HL-60 (cell line): ENCODE data around the gene UBAP2L.

Experiments
- POLR2AphosphoS5 ChIP-seq: IDR thresholded peaks from 2 replicates; pipeline ENCODE4 v1.6.1; 2012; ENCODE audit warnings: low read depth
- SPI1 ChIP-seq: IDR thresholded peaks from 2 replicates; pipeline ENCODE4 v1.6.1; 2012; ENCODE audit warnings: low read depth, mild to moderate bottlenecking, borderline replicate concordance
- TF ChIP-seq, protein P1 (sequence below): IDR thresholded peaks from one replicate; pipeline ENCODE4 v1.5.1; 2011; ENCODE audit warnings: low read length, control low read depth, inconsistent platforms; ENCODE audit not compliant: insufficient read depth
- TF ChIP-seq, protein P2 (sequence below): IDR thresholded peaks from 2 replicates; pipeline ENCODE4 v1.6.1; 2012; ENCODE audit warnings: low read depth; ENCODE audit not compliant: insufficient replicate concordance

DNA sequence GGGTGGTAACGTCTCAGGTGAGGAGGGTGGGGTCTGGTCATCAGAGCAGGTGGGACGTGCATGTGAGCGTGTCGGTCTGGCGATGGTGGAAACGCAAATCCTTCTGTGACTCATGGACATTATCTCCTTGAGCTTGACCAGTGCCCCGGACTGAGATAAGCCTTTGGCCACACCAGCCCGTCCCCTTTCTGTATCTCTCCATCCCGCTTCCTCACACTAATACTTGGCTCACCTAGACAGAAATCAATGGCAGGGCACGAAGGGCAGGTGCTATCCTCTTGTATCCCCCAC lies 92.3 kb downstream of the UBAP2L start:
- TF ChIP-seq, protein P1, sequence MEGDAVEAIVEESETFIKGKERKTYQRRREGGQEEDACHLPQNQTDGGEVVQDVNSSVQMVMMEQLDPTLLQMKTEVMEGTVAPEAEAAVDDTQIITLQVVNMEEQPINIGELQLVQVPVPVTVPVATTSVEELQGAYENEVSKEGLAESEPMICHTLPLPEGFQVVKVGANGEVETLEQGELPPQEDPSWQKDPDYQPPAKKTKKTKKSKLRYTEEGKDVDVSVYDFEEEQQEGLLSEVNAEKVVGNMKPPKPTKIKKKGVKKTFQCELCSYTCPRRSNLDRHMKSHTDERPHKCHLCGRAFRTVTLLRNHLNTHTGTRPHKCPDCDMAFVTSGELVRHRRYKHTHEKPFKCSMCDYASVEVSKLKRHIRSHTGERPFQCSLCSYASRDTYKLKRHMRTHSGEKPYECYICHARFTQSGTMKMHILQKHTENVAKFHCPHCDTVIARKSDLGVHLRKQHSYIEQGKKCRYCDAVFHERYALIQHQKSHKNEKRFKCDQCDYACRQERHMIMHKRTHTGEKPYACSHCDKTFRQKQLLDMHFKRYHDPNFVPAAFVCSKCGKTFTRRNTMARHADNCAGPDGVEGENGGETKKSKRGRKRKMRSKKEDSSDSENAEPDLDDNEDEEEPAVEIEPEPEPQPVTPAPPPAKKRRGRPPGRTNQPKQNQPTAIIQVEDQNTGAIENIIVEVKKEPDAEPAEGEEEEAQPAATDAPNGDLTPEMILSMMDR, result no peak
- no peak for TF ChIP-seq SPI1
- TF ChIP-seq, protein P2, sequence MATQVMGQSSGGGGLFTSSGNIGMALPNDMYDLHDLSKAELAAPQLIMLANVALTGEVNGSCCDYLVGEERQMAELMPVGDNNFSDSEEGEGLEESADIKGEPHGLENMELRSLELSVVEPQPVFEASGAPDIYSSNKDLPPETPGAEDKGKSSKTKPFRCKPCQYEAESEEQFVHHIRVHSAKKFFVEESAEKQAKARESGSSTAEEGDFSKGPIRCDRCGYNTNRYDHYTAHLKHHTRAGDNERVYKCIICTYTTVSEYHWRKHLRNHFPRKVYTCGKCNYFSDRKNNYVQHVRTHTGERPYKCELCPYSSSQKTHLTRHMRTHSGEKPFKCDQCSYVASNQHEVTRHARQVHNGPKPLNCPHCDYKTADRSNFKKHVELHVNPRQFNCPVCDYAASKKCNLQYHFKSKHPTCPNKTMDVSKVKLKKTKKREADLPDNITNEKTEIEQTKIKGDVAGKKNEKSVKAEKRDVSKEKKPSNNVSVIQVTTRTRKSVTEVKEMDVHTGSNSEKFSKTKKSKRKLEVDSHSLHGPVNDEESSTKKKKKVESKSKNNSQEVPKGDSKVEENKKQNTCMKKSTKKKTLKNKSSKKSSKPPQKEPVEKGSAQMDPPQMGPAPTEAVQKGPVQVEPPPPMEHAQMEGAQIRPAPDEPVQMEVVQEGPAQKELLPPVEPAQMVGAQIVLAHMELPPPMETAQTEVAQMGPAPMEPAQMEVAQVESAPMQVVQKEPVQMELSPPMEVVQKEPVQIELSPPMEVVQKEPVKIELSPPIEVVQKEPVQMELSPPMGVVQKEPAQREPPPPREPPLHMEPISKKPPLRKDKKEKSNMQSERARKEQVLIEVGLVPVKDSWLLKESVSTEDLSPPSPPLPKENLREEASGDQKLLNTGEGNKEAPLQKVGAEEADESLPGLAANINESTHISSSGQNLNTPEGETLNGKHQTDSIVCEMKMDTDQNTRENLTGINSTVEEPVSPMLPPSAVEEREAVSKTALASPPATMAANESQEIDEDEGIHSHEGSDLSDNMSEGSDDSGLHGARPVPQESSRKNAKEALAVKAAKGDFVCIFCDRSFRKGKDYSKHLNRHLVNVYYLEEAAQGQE, result no peak
- no peak for TF ChIP-seq POLR2AphosphoS5
